Activated CD8-positive, alpha-beta memory T cell treated with anti-CD3 and anti-CD28 coated beads, Interleukin-2, amount 50 U/mL, for 24 hours (primary cell): ENCODE measurements around the gene HDAC4.

Experiments
- DNase-seq: peaks from one replicate; pipeline ENCODE4 v3.0.0-alpha.2; 2020; ENCODE audit errors: extremely low read depth

Gene HDAC4

DNA sequence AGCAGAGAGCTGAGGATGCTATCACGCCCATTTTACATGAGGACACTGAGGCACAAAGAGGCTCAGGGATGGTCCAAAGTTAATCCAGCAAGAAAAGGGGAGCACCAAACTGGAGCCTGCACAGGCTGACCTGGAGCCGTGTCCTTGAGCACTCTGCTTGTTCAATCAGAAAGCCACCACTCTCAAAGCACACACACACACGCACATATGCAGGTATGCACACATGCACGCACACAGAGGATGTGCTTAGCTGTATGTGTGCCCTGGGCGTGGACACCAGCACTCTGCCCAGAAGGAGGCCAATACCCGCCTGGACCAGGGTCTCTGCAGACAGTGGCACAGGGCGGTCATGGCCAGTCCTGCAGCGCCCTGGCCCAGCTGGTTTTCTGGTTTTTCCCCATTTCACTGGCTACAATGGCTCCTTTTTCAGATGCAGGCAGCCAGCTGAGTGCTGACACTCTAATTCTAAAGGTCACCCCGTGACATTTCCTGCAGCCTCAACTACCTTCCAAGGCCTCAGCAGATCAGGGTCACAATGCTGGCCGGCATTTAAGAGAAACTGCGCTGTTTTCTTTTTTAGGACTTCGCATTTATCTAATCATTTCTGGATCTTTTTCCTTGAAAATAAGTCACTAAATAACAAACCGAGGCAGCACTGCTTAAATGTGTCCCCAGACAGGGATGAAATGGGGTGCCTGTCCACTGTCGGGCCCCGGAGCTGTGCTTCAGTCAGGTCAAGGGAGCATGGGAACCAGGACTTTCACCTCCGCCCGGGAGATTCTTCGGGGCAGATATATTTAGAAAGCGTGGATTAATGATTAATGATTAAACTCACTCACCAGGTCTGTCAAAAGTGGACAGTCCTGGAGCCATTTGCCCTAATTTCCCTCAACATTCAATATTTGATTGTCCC, 104.5 kb downstream of the HDAC4 start:
- no peak for DNase-seq

DNA sequence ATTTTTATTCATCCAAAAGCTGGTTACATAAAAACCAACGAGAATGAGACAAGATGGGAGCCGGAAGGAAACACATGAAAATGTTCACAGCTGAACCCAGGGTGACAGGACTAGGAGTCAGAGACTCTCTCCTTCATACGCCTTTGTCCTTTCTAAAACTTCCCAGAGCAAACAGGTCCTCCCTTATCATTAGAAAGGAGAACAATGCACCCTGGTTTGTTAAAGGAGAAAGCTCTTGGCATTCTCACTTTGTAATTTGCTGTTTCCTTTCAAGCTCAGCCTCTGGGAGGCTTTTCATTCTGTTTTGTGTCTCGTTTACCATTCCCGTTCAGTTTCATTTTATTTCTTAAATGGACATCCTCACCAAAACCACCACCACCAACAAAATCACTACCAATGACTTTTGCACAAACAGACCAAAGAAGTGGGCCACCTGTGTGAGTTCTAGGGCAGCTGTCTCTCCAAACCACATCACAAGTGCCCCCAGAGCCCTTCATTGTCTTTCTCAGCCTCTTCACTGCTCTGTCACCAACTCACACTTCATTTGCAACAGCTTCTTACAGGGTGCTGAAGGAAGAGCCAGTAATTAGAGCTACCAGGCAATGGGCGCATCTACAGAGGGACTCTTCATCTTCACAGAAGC, 105.3 kb downstream of the HDAC4 start:
- DNase-seq, result no peak

DNA sequence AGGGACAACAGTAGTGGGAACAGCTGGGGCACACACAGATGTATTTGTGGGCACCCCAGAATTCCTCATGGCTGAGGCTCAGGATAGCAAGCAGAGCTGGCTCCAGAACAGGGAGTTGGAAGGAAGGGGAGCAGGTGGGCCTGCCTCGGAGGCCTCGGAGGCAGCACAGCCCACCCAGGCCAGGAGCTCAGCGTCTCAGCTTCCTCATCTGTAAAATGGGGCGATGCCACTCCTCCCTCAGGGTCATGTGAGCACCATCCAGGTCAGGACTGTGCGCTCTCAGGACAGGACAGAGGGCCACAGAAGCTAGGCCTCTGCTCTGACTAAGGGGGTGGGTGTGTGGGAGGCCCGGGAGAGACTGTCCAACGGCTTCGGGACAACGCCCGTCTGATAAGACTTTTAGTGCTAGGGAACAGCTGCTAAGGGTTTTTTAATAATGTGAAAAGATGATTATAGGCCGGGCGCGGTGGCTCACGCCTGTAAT, 106.2 kb downstream of the HDAC4 start:
- DNase-seq, result no peak

DNA sequence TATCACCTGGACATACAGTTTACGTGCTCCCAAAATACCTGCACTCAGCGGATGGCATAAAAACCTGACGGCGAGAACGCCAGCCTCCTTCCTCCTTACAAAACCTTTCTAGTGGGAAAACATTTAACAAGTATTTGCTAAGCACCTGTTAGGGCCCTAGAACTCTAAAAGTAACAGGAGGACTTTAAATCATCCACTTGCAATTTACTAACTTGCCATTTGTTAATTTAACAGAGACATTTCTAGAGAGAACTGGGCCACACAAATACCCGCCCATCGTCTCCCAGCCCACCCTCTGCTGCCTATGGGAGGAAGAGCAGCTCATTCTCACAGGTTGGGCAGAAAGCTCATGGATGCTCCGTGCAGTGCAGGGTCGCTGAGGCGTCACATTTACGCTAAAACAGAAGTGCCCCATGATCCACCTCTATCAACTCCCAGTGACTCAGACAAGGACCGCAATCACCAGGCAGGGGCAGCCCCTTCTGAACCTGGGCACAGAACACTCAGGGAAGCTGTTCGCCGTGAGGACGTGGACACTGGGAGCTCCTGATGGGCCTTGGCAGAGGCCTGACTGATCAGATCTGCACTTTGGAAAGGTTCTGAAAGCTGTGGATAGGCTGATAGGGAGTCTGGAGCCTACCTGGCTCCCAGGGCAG, 106.9 kb downstream of the HDAC4 start:
- DNase-seq, result no peak

DNA sequence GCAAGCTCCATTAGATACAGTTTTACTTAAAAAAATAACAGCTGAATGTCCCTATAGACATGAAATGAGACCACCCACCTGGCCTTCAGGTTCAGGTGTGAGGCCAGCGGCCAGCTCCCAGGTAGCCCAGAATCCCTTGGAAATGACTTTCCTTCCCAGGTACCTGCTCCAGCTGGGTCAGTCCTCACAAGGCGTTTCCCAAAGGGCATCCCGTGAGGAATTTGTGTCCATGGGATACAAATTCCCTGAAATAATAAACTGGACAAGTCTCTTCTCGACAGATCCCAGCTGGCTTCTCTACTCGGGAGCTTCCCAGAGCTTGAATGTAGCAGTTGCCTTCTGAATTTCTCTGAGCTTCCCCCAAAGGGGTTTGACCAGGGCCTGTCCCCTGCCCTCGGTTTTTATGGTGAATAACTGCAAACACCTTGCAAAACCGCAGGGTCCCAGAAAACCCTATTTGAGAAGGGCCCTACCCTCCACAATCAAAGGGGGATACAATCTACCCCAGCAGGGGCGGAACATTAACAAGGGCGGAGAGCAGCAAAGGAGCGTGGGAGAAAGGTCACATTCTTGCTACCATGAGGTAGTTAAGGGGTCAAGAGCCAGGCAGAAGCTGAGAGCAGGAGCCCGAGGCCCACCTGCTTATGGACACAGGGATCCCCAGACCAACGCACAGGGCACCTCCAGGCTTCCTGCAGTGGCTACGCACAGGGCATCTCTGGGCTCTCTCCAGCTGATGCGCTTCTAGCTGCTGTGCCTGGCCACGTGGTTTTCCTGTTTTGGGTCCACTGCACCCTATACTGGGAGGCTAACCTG, 107.7 kb downstream of the HDAC4 start:
- no peak for DNase-seq

DNA sequence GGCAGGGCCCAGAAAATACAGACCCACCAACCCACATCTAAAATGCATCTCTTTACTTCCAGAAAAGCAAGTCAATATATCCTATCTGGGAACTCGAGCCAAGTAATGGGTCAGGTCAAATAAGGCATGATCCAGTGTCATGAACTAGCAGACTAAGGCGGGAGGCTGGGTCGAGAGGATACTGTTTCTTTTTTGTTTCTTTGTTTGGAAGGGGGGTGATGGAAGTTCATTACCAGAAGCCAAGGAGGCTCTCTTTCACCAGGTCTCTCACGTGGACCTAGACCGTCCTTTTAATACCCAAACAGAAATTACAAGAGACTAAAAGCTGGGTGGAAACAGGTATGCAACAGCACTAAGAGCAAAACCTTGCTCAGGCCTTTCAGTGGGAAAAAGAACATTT, 108.3 kb downstream of the HDAC4 start:
- no peak for DNase-seq

DNA sequence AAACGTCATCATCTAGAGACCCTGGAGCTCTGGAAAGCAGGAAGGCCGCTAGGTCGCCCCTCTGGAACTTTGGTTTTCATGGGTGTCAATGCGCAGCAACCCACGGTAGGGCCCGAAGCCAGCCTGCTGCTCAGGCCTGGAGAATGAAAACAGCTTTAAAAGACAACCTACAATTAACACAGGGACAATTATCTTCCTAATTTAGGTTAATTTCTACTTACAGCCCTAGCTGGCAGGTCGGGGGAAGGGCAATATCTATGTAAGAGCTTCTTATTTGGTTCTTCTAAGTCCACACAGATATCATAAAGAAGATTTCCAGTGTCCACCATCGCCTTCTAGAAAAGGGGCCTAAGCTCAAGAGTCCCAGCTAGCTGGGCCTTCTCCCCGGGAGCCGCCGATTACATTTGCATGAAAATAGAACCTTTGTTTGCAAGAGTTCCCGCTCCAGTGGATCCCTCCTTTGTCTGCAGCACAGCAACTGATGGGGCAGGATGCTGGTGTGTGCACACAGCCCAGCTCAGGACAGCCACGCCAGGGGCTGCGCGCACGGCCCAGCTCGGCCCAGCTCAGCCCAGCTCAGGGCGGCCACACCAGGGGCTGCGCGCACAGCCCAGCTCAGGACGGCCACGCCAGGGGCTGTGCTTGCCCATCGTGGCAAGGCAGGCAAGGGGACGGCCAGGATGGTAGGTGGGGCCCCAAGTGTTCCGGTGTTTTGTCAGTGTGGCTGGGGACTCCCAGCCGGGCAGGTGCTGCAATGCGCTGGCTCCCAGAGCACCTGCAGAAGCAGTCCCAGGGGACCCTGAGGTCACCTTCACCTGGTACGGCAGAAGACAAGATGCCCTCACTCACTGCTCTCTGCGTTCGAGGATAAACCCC, 109.1 kb downstream of the HDAC4 start:
- no peak for DNase-seq

DNA sequence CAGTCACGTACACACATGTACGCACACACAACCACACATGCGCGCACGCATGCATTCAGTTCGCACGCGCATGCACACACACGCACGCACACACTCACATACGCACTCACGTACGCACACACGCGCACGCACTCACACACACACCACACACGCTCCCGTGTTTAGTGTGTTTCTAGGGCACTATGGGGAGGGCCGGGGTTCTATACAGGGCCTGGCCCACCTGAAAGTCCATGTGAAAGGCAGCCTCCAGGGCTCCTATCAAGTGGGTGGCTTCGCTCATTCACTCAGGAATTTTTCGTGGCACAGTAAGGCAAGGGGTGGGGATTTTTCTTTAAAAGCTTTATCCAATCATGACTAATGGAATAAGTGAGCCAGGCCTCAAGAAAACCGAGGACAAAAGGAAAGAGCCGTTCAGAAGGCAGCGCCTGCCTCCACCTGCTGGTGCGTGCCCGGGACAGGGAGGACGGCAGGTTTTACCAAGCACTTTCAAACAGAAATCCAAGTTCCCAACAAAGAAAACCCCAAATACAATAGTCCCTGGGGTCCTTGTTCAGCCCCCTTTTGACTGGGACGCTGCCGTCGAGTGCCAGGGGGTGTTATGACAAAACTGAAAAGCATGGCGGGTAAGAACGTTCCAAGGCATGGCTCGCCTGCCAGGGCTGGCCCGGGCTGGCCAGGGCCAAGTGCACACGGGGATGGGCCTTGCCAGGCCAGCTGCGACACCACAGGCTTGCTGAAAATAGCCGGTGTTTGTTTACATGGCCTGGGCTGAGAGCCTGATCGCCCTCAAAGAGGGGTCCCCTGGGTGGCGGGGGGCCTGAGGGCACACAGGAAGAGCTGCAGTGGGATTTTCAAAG, 110.0 kb downstream of the HDAC4 start:
- no peak for DNase-seq

DNA sequence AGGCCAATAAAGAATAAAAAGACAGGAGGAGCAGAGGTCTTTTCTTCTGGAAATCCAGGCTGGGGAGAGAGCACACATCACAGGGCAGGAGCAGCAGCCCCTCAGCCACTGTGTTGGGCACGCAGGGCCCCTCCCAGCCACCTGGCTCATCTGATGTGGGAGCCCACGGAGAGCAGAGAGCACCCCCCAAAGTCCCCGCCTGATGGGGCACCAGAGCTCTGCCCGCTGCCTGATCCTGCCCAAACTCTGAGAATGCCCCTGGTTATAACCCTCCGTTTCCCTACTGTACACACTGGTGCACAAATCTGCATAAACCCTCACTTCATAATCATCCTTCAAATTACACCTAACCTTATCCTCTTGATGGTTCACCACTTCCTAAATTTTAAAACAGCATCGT, 111.3 kb downstream of the HDAC4 start:
- DNase-seq, result no peak

DNA sequence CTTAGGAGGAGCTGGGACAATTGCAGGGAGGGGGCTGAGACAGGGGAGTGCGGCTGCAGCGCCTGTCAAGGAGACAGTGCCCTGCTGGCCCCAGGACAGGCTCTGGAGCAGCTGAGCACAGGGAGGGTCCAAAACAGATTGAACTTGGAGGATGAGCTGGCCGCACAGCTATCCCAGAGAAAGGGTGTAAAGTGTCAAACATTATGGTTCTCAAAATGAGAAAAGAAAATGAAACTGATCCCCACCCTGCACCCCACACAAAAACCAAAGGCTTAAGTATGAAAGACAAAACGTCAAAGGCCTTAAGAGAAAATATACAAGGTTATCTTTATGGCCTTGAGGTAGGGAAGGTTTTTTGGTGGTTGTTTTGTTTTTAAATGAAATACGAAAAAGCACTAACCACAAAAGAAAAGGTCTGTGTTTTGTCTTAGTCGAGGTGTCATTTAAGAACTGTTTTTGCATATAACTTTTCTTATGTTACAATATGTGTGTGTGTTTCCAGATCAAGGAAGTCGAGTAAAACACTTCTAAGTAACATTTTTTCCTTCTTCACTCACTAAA, 111.8 kb downstream of the HDAC4 start:
- no peak for DNase-seq

DNA sequence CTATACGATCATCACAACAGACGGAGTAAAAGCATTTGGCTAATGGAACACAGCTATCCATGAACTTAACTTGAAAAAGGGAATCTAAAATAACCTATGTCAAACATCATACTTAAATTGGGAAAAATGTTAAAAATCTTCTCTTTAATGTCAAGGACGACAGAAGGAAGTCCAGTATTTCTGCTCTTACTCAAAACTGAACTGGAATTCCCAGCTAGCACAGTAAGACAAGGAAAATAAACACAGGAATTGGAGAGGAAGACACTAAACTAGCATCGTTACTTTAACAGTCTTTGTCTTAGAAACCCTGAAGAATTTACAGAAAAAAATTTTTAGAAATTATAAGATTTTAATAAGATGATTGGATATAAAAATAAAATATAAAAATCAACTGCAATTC, 112.6 kb downstream of the HDAC4 start:
- no peak for DNase-seq

DNA sequence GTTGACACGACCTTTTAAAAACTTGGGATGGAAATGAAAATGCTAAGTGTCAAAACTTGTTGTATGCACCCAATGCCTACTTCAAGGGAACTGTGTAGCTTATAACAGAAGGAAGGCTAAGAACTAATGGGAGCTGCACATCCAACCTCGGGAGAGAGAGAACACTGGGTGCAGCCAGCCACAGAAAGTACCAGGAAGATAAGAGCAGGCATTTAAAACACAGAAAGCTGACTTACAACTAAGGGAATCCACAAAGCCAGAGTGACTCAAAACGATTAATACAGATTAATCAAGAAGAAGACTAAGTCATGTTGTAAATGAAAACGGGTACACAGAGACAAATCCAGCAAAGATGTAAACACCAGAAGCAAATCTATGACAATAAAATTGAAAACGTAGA, 113.4 kb downstream of the HDAC4 start:
- DNase-seq, result no peak

DNA sequence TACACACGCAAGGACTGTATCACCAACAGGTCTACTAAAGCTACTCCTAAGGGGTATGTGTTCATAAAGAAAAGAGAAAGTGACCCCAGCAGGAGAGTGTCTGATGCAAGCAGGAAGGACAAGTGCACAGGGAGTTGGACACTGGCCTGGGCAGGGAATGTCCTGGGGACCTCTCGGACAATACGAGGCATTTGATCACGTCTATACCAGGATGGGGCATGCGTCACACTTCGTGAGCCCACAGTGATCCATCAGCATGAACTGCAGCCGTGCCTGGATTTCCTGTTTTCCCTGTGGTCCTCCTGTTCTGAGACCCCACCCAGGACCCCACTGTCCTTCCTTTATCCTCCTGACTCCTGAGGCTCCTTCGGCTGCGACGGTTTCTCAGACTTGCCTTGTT, 113.9 kb downstream of the HDAC4 start:
- DNase-seq, result no peak

DNA sequence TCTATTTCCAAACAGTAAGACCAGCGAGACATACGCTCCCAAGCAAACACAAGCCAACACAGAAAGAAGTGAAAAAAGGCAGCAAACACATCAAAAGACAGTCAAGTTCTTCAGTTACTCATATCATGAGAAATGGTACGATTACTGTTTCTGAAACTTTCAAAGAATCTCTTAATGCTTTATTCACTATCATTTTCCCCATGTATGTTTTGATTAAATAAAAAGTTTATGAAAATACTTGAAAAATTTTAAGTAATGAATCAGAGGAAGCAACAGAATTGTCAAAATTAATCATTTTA, 114.9 kb downstream of the HDAC4 start:
- no peak for DNase-seq

DNA sequence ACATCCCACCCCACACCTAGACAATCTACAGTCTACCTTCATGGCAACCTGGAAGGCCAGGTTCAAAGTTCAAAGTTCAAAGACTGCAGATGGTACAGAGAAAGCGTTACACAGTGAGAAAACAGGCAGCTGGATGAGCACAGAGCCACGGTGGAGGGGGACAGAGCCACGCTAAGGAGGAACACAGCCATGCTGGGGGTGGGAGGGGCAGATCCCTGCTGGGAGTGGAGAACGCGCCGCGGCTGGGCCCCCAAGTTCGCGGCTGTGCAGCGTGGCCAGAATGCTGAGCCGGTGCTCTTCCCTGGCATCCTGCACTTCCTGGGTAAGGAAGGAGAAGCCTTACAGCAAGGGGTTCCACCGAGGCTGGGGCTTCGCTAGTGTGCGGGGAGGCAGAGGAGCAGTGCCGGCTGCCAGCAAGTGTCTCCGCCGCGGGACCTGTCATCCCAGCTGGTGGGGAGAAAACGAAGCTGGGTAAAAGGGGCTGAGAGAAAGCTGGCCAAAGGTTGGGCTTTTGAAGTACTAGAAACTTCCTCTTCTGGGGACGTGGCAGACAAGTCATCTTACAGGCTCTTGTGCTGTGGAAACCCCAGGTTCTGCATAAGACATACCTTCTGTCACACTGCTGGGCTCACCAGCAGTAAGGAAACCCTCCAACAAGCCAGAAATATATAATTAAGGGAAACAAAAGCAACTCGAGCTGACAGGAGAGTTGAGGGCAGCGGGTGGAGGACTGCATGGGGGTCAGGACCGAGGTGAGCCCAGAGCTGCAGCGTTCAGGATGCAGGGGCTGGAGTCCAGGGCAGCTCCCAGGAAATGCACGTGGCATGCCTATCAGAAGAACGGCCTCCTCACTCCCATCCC, 115.5 kb downstream of the HDAC4 start:
- DNase-seq, result no peak

DNA sequence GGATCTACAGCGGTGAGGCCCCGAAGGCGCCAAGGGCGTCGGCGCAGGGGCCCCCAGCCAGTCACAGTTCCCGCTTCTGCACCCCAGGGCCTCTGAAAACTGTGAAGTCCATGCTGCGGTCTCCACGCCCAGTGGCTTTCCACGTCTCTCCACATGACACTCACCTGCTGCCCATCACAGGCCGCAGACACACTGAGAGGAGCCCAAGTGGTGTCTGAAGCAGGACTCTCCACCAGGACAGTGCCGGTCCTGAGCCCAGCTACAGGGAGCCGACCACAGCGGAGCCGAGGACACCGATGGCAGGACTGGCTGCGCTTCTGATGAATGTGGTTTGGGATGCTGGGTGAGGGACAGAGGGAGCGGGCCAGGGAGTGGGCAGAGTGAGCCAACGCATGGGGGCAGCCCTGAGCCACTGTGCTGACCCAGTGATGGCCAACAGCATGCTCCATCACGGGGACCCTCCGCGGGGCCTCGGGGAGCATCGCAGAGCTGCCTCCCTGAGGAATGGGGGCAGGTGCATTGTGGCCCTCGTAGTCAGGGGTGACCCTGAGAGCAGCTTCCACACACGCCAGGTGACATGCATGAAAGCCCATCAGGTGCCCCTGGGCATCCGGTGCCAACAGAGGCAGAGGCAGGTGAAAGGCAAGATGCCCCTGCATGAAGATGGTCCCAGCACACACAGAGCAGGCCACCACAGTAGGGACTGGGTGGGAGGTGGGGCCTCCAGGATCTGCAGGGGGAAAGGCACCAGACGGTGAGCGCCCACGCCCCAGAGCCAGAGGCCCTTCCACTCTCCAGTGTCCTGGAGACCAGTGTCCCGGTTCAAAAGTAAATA, 116.6 kb downstream of the HDAC4 start:
- DNase-seq, result no peak

DNA sequence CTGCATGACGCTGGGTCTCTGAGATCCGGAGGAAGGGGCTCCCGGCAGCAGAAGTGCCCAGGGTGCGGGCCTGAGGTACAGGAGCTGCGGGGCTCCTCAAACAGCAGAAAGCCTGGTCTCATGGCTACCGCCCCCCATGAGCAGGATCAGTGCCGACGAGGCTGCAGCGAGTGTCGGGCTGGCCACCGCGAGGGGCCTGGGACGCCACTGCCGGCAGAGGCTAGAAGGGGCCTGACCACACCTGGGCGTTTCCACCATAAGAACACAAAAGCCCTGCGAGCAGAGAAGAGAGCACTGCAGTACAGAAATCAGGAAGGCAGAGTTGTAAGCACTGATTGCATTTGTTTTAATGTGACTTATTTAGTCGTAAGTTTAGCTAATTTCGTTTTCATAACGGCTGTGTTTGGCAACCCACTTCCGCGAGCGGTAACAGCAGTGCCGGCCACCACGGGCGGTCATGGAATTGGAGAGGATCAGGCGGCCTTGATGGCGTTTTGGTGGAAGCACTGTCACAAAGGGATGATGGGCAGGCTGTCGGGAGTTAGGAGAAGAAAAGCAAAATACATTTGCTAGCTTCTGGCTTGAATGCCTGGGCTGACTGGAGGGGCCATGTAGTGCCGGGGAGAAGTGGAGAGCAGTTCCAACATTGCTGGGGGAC, 117.4 kb downstream of the HDAC4 start:
- no peak for DNase-seq
